VCaP (cell line): Measurements from ENCODE around the gene FNDC8.
A peak's percentile ranks its signal among the peaks of the same experiment; 100 is the strongest.

Source experiments
- H3K27ac ChIP-seq: fragments of 450-650 bp; 2 replicates; pipeline ENCODE4 v1.5.1; 2017
- CTCF ChIP-seq: fragments of 450-650 bp; conservative IDR thresholded peaks from 2 replicates; pipeline ENCODE4 v1.5.1; 2017; ENCODE audit warnings: mild to moderate bottlenecking, moderate library complexity

Gene FNDC8

GRCh38 chr17:35121315-35121714, at the start of gene FNDC8:
Gene FNDC8 (plus strand): TSS chr17:35121615. CDS start chr17:35121694, 79 bp downstream.
- no peak for TF ChIP-seq CTCF
- H3K27ac ChIP-seq, result peak within 1 kb of the TSS; percentile 89

- no peak for TF ChIP-seq CTCF
- no peak overlapping the region for H3K27ac ChIP-seq
Observed at GRCh38 chr17:35073183-35073790, 48.1 kb upstream of the FNDC8 start.

- H3K27ac ChIP-seq, result no peak overlapping the region
- TF ChIP-seq CTCF, result no peak
Observed at GRCh38 chr17:35073991-35074627, 47.3 kb upstream of the FNDC8 start.

GRCh38 chr17:35074711-35075707, 46.4 kb upstream of the FNDC8 start:
- TF ChIP-seq CTCF, result no peak
- H3K27ac ChIP-seq, result peak overlapping the region; percentile 1; the same call in 1 of the 2 replicates

GRCh38 chr17:35076874-35077273, 44.5 kb upstream of the FNDC8 start:
- no peak for TF ChIP-seq CTCF
- no peak overlapping the region for H3K27ac ChIP-seq

- no peak overlapping the region for H3K27ac ChIP-seq
- no peak for TF ChIP-seq CTCF
Observed at GRCh38 chr17:35079547-35080423, 41.6 kb upstream of the FNDC8 start.
